Measurements from ENCODE around the gene GNAZ. TPM values are rescaled to one million over a fixed set of nuclear protein-coding genes. Genes with fewer than 3 reads are reported as not detected.

GNAZ gene
- total RNA-seq, 1 experiment from 2014 or later, result 11.1 TPM

- Histone ChIP-seq H3K9me2 (ENCODE audit: insufficient read depth) (no peaks in the 10 kb centered on the region), H3K4me2 (ENCODE audit: low read length) (no peak overlapping the region), H3K4me3 (replicated peaks in 1 of 2; ENCODE audit: low read depth in 1 of 2, low read length in 2 of 2) (no peak overlapping the region), H3K4me1 (ENCODE audit: control insufficient read depth in 1 of 2, insufficient read depth in 2 of 2, low read length in 2 of 2) (no peaks in the 10 kb centered on the region), H3K79me2 (ENCODE audit: insufficient read depth, low read length) (no peaks in the 10 kb centered on the region), H3K36me3 (ENCODE audit: control insufficient read depth in 1 of 2, insufficient read depth in 2 of 2, low read length in 2 of 2) (no peaks in the 10 kb centered on the region), H4K20me1 (ENCODE audit: insufficient read depth) (no peaks in the 10 kb centered on the region), H3K9ac (ENCODE audit: low read length) (no peak overlapping the region), H3K9me3 (ENCODE audit: control insufficient read depth in 1 of 2, insufficient read depth in 1 of 2, low read depth in 1 of 2, low read length in 2 of 2) (no peaks in the 10 kb centered on the region), H3K27ac (ENCODE audit: low read depth, low read length) (no peak overlapping the region), H2AFZ (ENCODE audit: low read depth, low read length, poor library complexity, severe bottlenecking) (no peak overlapping the region), H3K27me3 (ENCODE audit: insufficient read depth, low read length) (no peaks in the 10 kb centered on the region)
- ATAC-seq (no peak), DNase-seq (ENCODE audit: low read depth, low spot score) (no peak)
- ChIA-PET POLR2A (no interaction called here), CTCF (no interaction called here), RAD21 (ENCODE audit: low non-redundant PET in 1 of 2, low total read pairs in 2 of 2, uncharacterized antibody in 2 of 2, unreplicated experiment in 2 of 2) (no interaction called here)
- intact Hi-C loops (cut with micrococcal nuclease), result no loop called here
- TF ChIP-seq ATF3 (IDR thresholded peaks at IDR 0.05), result no peak
- BruUV-seq (replicated peaks), result no TSS peak
These were observed 50.7 kb downstream of the GNAZ start for GRCh38 chr22:23121000-23121421.

GRCh38 chr22:23121424-23121823 is 51.1 kb downstream of the GNAZ start:
- no peak for TF ChIP-seq ZFX (IDR thresholded peaks at IDR 0.05)
- TF ChIP-seq CBX3 (IDR thresholded peaks at IDR 0.05; ENCODE audit: low read depth), result no peak
- no peak for TF ChIP-seq ZBTB33 (IDR thresholded peaks at IDR 0.05; ENCODE audit: extremely low read depth, insufficient replicate concordance, low read length)
- no peak for TF ChIP-seq CTCF (IDR thresholded peaks at IDR 0.05 in 2 of 3, conservative IDR thresholded peaks at IDR 0.05 in 1 of 3; ENCODE audit: borderline replicate concordance in 1 of 3, insufficient read depth in 1 of 3, low read depth in 2 of 3, low read length in 2 of 3)
- TF ChIP-seq EZH2 (IDR thresholded peaks at IDR 0.05), result no peak
- TF ChIP-seq FOSL1 (IDR thresholded peaks at IDR 0.05; ENCODE audit: low read depth), result no peak
- TF ChIP-seq MAX (IDR thresholded peaks at IDR 0.05), result no peak
- TF ChIP-seq ZNF274 (IDR thresholded peaks at IDR 0.05; ENCODE audit: low read depth, low read length), result no peak
- no peak for TF ChIP-seq ELF1 (IDR thresholded peaks at IDR 0.05; ENCODE audit: borderline replicate concordance, low read depth)
- TF ChIP-seq ATF3 (IDR thresholded peaks at IDR 0.05), result no peak
- no TSS peak for BruUV-seq (replicated peaks)
- CTCF ChIA-PET, result no interaction called here

More at GRCh38 chr22:23121424-23121823, 51.1 kb downstream of the GNAZ start:
- H3K9me3 ChIP-seq (ENCODE audit: control insufficient read depth in 1 of 2, insufficient read depth in 1 of 2, low read depth in 1 of 2, low read length in 2 of 2), result no peaks in the 10 kb centered on the region
- H3K4me3 ChIP-seq (replicated peaks in 1 of 2; ENCODE audit: low read depth in 1 of 2, low read length in 2 of 2), result no peak overlapping the region
- no peak overlapping the region for H3K9ac ChIP-seq (ENCODE audit: low read length)
- H3K9me2 ChIP-seq (ENCODE audit: insufficient read depth), result no peaks in the 10 kb centered on the region
- ATAC-seq, result no peak
- intact Hi-C loops (cut with micrococcal nuclease), result no loop called here
- no peak for DNase-seq (ENCODE audit: low read depth, low spot score)
- no peaks in the 10 kb centered on the region for H3K27me3 ChIP-seq (ENCODE audit: insufficient read depth, low read length)
- H3K4me2 ChIP-seq (ENCODE audit: low read length), result no peak overlapping the region
- no peaks in the 10 kb centered on the region for H3K36me3 ChIP-seq (ENCODE audit: control insufficient read depth in 1 of 2, insufficient read depth in 2 of 2, low read length in 2 of 2)
- ChIA-PET RAD21 (ENCODE audit: low non-redundant PET in 1 of 2, low total read pairs in 2 of 2, uncharacterized antibody in 2 of 2, unreplicated experiment in 2 of 2) (no interaction called here), POLR2A (no interaction called here)
- H3K79me2 ChIP-seq (ENCODE audit: insufficient read depth, low read length), result no peaks in the 10 kb centered on the region
- H2AFZ ChIP-seq (ENCODE audit: low read depth, low read length, poor library complexity, severe bottlenecking), result no peak overlapping the region
- H4K20me1 ChIP-seq (ENCODE audit: insufficient read depth), result no peaks in the 10 kb centered on the region
- no peak overlapping the region for H3K27ac ChIP-seq (ENCODE audit: low read depth, low read length)
- H3K4me1 ChIP-seq (ENCODE audit: control insufficient read depth in 1 of 2, insufficient read depth in 2 of 2, low read length in 2 of 2), result no peaks in the 10 kb centered on the region

Data from HCT116 (cell line).